Measurements from ENCODE around the gene SCGB1A1. TPM values are rescaled to one million over a fixed set of nuclear protein-coding genes. Genes with fewer than 3 reads are reported as not detected.
A peak's percentile ranks its signal among the peaks of the same experiment; 100 is the strongest.

The SCGB1A1 gene
- total and polyA plus RNA-seq, 4 donors: not detected

GRCh38 chr11:62392506-62392905 lies 26.3 kb upstream of the SCGB1A1 start (continued):
- TF ChIP-seq FOXA2 (IDR thresholded peaks at IDR 0.05): no peak

GRCh38 chr11:62393061-62393611 lies 25.7 kb upstream of the SCGB1A1 start:
- H3K36me3 ChIP-seq (ENCODE audit: control insufficient read depth in 4 of 4, insufficient read depth in 3 of 4, low read depth in 1 of 4, low read length in 3 of 4): no peaks in the 10 kb centered on the region
- TF ChIP-seq RAD21 (IDR thresholded peaks at IDR 0.05) (peak in 1 of 2 donors; percentile 46), EGR1 (IDR thresholded peaks at IDR 0.05; ENCODE audit: low read depth in 2 of 2) (no peak)
- peaks cover 3 to 16% (median 10%) of the 10 kb centered on the region in 4 donors for H3K4me1 ChIP-seq (ENCODE audit: control insufficient read depth in 4 of 4, insufficient read depth in 4 of 4, low read length in 3 of 4)
- no peaks in the 10 kb centered on the region for H3K27me3 ChIP-seq (ENCODE audit: control insufficient read depth in 4 of 4, insufficient read depth in 4 of 4, low read length in 3 of 4)
- WGBS: 52% methylated on average over 12 of the region's 12 CpGs
- H3K9ac ChIP-seq (ENCODE audit: low read depth in 1 of 2, low read length in 2 of 2): no peak overlapping the region
- H3K9me3 ChIP-seq (ENCODE audit: control insufficient read depth in 4 of 4, low read length in 3 of 4): no peaks in the 10 kb centered on the region
- no peak for DNase-seq (ENCODE audit: low spot score)
- H3K27ac ChIP-seq (ENCODE audit: low read depth in 1 of 2, low read length in 2 of 2): no peak overlapping the region
- no peak overlapping the region for H3K4me3 ChIP-seq (ENCODE audit: low read depth in 1 of 3, low read length in 3 of 3)

GRCh38 chr11:62393735-62394134 lies 25.1 kb upstream of the SCGB1A1 start:
- TF ChIP-seq ATF3 (IDR thresholded peaks at IDR 0.05): no peak
- TF ChIP-seq NR2F2 (IDR thresholded peaks at IDR 0.05): no peak
- no peak for TF ChIP-seq CTCF (IDR thresholded peaks at IDR 0.05; ENCODE audit: low read depth, low read length, missing input control)
- no peak for TF ChIP-seq MAX (IDR thresholded peaks at IDR 0.05)
- TF ChIP-seq HNF4A (conservative IDR thresholded peaks at IDR 0.05): no peak
- no peak for TF ChIP-seq EGR1 (IDR thresholded peaks at IDR 0.05; ENCODE audit: low read depth in 2 of 2)
- TF ChIP-seq TAF1 (conservative IDR thresholded peaks at IDR 0.05): no peak
- no peak for TF ChIP-seq SP1 (IDR thresholded peaks at IDR 0.05)
- no peak for TF ChIP-seq RAD21 (IDR thresholded peaks at IDR 0.05)
- no peak for TF ChIP-seq FOXA2 (IDR thresholded peaks at IDR 0.05)
- no peak for TF ChIP-seq ZBTB33 (IDR thresholded peaks at IDR 0.05)
- TF ChIP-seq YY1 (IDR thresholded peaks at IDR 0.05): no peak
- TF ChIP-seq JUND (IDR thresholded peaks at IDR 0.05): no peak
- TF ChIP-seq GABPA (IDR thresholded peaks at IDR 0.05 in 1 of 2, conservative IDR thresholded peaks at IDR 0.05 in 1 of 2): no peak
- no peak for TF ChIP-seq HNF4G (IDR thresholded peaks at IDR 0.05)
- no peak for TF ChIP-seq FOXA1 (IDR thresholded peaks at IDR 0.05)
- no peak for TF ChIP-seq REST (IDR thresholded peaks at IDR 0.05)
- TF ChIP-seq RXRA (IDR thresholded peaks at IDR 0.05): no peak
- Histone ChIP-seq H3K9ac (ENCODE audit: low read depth in 1 of 2, low read length in 2 of 2) (no peak overlapping the region), H3K36me3 (ENCODE audit: control insufficient read depth in 4 of 4, insufficient read depth in 3 of 4, low read depth in 1 of 4, low read length in 3 of 4) (no peaks in the 10 kb centered on the region), H3K27ac (ENCODE audit: low read depth in 1 of 2, low read length in 2 of 2) (no peak overlapping the region), H3K4me1 (ENCODE audit: control insufficient read depth in 4 of 4, insufficient read depth in 4 of 4, low read length in 3 of 4) (peaks cover 6 to 22% (median 13%) of the 10 kb centered on the region in 4 donors), H3K27me3 (ENCODE audit: control insufficient read depth in 4 of 4, insufficient read depth in 4 of 4, low read length in 3 of 4) (no peaks in the 10 kb centered on the region), H3K9me3 (ENCODE audit: control insufficient read depth in 4 of 4, low read length in 3 of 4) (no peaks in the 10 kb centered on the region), H3K4me3 (ENCODE audit: low read depth in 1 of 3, low read length in 3 of 3) (no peak overlapping the region)
- WGBS: 67% methylated on average over 5 of the region's 5 CpGs
- no peak for DNase-seq (ENCODE audit: low spot score)

Measured in liver (tissue), 9 donors.